ENCODE data around the gene PIEZO2.
A peak's percentile ranks its signal among the peaks of the same experiment; 100 is the strongest.
"Not testable (repeated sequence)": the region's sequence is repeated elsewhere in the genome, so short reads cannot be mapped to it uniquely, and the experiment has no call there.

The PIEZO2 gene

GRCh38 chr18:11148680-11149440 is 509 bp downstream of the PIEZO2 start:
- no peak for DNase-seq

- no peak for DNase-seq
Observed at GRCh38 chr18:11147962-11148679, 1.2 kb downstream of the PIEZO2 start.

DNA sequence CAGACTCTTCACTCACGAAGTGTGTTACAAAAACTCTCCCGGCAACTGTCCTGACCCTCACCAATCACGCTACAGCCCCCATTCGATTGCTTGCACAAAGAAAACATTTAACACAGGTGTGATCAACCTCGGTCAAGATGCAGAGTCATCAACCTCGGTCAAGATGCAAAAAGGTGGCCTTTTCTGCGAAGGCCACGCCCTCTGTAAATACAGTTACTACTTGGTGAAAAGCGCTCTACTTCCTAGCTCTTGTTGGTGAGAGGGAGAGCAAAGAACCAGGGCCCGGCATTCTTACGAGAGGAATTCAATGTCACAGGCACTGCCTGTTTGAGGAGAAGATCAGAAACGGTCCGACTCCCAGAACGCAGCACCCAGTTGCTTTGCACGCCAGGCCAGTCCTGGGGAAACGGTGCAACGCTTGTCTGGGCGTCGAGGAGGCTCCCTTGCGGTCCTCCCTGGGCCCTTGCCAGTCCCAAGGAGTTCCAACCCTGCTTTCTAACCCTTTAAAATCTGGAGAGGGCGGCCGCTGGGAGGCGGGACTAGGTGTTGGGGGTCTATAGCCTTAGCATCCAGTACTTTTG is 1.9 kb downstream of the PIEZO2 start:
- peak in 1 of 2 experiments; percentile 0 for DNase-seq

- no peak for DNase-seq
Observed at GRCh38 chr18:11146947-11147345, 2.4 kb downstream of the PIEZO2 start.

- DNase-seq: no peak
Observed at GRCh38 chr18:11146238-11146946, 3.0 kb downstream of the PIEZO2 start.

DNA sequence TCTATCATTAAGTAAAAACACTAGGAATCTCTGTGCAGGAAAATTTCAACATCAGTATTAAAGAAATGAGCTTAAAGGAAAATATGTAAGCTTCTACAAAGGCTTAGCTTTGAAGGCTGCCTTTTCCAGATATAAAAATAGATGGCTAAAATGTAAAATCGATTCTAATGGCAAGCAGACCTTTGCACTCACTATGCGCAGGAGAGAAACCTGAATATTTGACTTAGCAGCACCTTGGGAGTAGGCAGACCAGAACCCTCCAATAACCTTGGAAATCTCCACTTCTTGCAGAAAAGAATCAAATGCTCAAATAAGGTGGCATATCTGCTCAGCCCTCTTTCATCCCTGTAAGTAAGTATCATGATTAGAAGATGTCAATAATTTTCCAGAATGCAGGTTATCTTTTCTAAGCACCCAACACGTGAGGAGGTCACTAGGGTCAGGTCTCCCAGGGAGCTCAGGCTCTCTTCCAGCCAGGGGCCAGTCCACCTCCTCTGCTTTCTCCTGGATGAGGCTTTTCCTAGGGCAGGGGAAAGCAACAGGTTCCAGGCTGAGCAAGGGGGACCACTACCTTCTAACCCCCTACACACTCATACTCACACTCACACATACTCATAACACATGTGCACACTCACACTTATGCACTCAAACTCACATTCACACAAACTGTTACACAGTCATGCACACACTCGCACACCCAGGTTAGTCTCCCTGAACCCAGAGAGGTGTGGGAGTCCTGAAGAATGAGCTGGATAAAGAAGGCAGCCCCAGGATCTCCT is 3.8 kb downstream of the PIEZO2 start:
- DNase-seq: no peak

DNA sequence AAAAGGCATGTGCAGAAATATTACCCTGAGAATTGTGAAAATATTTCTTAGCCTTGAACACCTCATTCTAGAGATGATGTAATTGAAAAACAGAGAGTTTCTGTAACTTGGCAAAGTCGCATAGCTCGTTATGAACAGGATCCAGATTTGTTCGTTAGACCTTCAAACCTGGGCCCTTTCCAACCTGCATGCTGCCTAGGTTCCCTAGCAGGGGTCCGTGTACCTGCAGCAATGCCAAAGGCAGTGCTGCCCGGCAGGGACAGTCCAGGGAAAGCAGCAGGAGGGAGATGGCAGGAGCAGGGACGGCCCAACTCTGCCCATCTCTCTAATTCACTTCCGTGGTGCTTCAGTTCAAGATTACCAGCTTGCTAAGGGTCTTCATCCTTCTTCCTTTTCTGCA is 12.0 kb downstream of the PIEZO2 start:
- DNase-seq: no peak

GRCh38 chr18:11136241-11136640 is 13.1 kb downstream of the PIEZO2 start:
- DNase-seq: no peak

DNA sequence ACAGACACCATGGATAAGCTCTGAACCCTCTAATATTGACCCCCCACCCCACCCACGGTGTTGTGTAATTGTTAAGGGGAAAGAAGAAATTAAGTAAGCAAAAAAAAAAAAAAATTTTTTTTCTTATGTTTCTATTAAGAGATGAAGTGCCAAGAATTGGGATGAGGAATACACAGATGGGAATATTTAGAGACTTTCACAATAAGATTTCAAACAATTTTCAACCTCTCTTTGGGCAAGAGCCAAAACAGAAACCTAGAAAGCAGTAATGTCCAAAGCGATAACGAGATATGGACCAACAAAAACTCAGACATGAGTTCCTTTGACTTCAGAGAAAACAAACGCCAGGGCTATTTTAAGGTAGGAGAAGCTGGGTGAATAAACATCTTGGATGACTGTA is 14.4 kb downstream of the PIEZO2 start:
- no peak for DNase-seq

DNA sequence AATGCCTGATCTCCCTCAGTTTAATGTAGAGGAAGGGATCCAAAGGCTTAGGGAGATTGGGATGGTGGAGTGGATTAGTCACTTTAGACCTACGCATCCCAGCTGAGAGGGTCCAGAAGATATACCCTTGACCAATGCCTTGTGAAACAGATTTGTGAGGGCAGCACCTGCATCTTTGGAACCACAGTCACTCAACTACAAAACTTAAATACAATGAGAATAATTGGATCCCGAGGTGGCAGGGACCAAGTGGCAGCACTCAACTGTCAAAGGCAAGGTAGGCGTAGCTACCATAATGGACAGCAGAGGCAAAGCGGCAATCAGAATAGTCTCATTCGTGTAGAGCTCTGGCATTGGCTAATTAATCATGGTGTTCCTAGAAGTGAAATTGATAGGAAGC is 20.3 kb downstream of the PIEZO2 start:
- DNase-seq: not testable (repeated sequence)

- DNase-seq: no peak
Observed at GRCh38 chr18:11125492-11126315, 23.7 kb downstream of the PIEZO2 start.

DNA sequence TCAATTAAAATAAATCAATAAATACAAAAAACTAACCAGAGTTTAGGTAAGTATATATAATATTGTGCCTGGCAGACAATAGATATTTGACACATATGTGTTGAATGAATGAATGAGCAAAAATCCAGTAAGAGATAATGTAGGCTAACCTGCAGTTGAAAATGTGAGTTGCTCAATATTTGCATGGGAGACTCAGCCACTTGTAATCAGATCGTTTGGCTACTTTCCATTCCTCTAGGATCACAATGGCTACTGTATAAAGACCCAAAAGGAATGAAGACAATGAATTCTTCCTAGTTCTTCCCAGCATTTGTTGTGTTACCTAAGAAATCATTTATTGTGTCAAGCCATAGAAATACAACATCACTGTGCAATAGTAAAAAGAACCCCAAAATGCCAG is 25.3 kb downstream of the PIEZO2 start:
- DNase-seq: no peak

- DNase-seq: no peak
Observed at GRCh38 chr18:11121443-11121849, 27.9 kb downstream of the PIEZO2 start.

DNA sequence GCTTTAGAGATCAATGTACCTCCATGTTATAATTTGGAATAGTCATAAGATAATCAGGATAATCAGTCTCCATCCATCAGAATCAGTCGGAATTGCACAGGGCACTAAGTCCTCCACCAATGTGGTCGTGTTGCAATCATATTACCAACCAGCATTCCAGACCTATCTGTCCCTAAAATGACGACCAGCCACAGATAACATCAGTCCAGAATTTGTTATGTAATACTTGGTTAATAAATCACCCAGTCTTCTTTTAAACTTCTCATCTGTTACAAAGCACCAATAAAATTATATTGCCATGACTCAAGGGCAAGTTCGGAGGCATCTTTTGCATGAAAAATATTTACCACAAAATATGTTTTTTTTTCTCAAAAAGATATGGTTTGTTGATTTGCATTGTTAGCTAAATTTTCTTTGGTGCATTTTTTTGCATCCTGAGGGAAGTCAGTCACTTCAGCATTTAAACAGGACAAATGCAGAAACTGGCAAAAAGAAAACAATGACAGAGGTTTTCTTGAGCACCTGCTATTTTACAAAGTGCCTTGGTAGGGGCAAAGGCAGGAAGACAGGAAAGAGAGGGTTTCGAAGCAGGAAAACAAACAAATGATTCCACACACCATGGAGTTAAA is 29.3 kb downstream of the PIEZO2 start:
- no peak for DNase-seq

DNA sequence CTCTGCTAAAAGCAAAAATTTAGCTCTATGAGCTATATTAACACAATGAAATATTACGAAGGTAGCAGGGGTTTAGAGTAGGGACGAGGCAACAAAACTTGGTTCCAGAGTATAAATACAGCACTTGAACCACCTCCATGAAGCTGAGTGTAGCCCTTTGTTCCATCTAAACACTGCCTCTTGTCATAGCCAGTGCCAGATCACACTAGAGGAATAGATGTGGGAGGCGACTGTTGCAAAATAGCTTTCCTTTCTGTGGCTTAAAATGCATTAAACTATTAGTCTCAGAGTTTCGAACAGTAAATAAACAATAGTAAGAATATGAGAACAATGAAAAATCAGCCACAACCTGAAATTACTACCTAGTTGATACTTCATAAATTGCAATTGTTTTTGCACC is 29.8 kb downstream of the PIEZO2 start:
- no peak for DNase-seq

DNA sequence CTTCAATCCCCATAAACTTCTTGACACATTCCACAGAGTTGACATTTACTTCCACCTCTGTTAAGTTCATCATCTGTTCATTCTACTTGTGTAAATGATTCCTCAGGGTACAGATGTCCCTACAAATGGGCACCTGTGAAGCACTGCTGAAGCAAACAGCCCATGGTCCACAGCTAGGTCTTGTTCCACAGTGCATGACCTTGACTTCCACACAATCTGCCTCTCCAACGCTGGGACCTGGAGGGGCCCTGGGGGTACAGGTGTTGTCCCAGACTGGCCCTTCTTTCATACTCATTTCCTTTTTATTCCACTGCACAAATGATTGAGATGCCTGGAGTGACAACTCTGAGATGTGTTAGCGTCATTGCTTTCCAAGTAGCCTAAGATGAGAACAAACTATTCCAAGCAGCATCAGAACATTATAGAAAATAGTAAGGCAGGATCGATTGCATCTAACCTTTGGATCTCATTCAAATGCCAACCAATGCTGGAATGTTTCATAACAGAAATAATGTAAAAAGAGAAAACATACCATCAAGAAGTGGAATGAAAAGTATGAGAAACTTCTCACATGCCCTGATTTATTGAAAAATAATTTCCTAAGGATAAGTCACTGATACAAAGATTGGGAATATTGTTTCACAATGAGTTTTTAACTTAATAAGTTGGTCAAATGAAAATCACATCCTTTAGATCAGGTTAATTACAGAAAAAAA is 31.2 kb downstream of the PIEZO2 start:
- no peak for DNase-seq

- no peak for DNase-seq
Observed at GRCh38 chr18:11115276-11115675, 34.1 kb downstream of the PIEZO2 start.

GRCh38 chr18:11114653-11115052 is 34.7 kb downstream of the PIEZO2 start:
- no peak for DNase-seq

DNA sequence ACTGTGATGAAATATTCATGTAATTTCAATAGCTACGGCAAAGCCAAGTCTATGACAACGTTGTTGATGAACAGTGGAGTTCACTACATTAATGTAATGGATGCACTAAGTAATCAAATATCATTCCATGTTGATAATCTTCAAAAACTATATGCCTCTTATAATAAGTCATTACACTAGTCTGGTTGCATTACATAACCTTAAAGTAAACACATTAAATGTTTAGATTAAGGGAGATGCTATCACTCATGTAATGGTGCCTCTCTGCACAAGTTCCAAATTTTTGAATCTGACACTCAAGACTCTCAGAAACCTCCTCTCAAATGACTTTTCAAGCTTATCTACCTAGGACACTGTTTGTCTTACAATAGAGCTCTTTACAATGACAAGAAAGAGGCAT is 35.4 kb downstream of the PIEZO2 start:
- no peak for DNase-seq

- DNase-seq: no peak
Observed at GRCh38 chr18:11113046-11113548, 36.3 kb downstream of the PIEZO2 start.

Data from cerebellar nuclear complex (tissue), 1 donor.